ENCODE data around the gene DGKZ.

DGKZ gene

DNA sequence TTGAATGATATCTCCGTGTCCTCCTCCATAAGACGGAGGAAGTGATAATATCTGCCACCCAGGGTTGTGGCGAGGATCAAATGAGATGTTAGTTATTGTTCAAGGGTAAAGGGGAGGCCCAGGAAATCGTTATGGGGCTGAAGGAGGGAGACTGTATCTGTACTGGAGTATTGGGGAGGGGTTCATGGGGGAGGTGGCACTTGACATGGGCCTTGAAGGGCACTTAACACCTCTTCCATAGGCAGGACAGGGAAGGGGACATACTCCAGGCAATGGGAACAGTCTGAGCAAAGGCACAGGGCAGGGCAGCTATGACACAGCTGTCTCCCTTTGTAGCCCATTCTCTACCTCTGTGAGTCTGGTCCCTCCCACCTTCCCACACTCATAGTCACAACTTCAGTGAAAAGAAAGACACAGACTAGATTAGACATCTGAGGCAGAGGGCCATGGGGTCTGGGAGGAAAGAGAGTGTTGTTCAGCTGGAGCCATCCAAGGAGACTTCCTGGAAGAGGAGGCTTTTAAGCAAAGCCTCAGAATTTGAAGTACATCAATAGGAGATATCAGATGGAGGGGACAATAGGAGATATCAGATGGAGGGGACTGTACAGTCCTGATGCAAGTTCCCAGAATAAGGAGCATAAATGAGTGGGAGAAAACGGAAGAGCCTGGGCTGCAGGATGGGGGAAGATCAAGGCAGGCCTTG lies 15.8 kb upstream of the DGKZ start:
- ChIA-PET CTCF (interaction anchor here (1.0 kb wide), 1 partner anchor 92 kb away, joined by 3 read pairs; no protein-coding TSS in a partner anchor), POLR2A (ENCODE audit: low non-redundant PET) (no interaction called here)
- no peak overlapping the region for H3K27ac ChIP-seq
- no peak for DNase-seq (ENCODE audit: low spot score)
- TF ChIP-seq, protein P1, sequence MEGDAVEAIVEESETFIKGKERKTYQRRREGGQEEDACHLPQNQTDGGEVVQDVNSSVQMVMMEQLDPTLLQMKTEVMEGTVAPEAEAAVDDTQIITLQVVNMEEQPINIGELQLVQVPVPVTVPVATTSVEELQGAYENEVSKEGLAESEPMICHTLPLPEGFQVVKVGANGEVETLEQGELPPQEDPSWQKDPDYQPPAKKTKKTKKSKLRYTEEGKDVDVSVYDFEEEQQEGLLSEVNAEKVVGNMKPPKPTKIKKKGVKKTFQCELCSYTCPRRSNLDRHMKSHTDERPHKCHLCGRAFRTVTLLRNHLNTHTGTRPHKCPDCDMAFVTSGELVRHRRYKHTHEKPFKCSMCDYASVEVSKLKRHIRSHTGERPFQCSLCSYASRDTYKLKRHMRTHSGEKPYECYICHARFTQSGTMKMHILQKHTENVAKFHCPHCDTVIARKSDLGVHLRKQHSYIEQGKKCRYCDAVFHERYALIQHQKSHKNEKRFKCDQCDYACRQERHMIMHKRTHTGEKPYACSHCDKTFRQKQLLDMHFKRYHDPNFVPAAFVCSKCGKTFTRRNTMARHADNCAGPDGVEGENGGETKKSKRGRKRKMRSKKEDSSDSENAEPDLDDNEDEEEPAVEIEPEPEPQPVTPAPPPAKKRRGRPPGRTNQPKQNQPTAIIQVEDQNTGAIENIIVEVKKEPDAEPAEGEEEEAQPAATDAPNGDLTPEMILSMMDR (conservative IDR thresholded peaks at IDR 0.05; ENCODE audit: low read depth) = no peak

DNA sequence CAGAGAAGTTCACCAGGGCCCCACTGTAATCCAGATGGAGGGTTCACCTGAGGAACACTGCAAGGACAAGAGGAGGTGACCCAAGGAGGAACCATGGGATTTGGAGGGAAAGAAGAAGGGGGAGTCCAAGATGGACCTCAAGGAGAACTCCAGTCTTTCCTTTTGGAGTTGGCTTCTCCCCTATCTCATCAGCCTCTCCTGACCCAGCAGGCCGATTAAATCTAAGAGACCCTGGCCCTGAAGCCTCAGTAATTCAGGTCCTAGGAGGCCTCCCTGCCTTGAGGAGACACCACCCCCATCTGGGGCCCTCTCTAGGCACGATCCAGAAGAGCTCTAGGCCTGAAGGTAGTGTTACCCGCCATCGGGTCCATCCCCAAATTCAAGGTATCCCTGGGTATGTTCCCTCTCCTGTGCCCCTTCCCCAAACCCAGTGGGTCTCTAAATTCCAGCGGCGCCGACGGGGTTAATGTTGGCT lies 15.1 kb upstream of the DGKZ start:
- ChIA-PET POLR2A (ENCODE audit: low non-redundant PET) (interaction anchor here (1.0 kb wide), 1 partner anchor 8 kb away, joined by 4 read pairs; no protein-coding TSS in a partner anchor), CTCF (interaction anchor here (0.9 to 1.0 kb wide), 2 partner anchors 9 to 93 kb away, joined by 3 to 4 read pairs; no protein-coding TSS in a partner anchor)
- DNase-seq (ENCODE audit: low spot score) = no peak
- H3K27ac ChIP-seq = no peak overlapping the region
- TF ChIP-seq, protein P1 (conservative IDR thresholded peaks at IDR 0.05; ENCODE audit: low read depth) = no peak

DNA sequence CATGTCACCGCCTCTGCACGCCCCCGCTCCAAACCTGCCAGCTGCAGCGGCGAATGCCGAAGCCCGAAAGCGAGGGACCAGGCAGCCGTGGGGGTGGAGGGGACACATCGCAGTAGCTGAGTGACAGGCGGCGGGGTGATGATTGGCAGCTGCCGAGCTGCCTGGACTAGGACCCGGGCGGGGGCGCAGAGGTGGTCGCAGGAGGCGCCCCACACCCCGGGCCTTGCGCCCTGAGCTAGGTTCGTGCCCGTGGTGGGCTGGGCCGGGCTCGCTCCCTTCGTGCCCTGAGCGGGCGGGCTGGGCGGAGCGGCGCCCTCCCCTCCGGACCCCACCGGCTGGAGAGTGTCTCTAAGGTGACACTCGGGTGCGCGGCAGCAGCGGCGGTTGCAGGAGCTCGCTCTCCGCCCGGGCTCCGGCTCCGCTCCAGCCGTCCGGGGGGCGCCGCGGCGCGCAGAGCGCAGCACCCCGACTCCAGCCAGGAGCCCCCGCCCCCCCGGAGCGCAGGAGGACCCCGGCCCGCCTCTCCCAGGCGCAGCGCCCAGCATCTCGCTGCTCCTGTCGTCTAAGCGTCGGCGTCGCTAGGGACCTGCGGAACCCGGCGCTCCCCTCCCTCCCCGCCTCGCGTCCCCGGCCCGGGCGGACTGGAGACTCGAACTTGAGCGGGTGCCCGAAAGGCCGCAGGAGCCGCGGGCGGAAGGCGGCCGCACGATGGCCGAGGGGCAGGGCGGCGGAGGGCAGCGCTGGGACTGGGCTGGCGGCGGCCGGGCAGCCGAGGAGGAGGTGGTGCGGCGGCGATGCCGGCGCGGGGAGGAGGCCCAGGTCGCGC lies 14.5 kb upstream of the DGKZ start:
- CTCF ChIA-PET = interaction anchor here (0.5 to 1.0 kb wide), 3 partner anchors 9 to 189 kb away, joined by 3 to 4 read pairs (median 3); no protein-coding TSS in a partner anchor
- TF ChIP-seq, protein P1 (conservative IDR thresholded peaks at IDR 0.05; ENCODE audit: low read depth) = no peak
- POLR2A ChIA-PET (ENCODE audit: low non-redundant PET) = interaction anchor here (1.0 kb wide), 1 partner anchor 9 kb away, joined by 4 read pairs; no protein-coding TSS in a partner anchor
- no peak overlapping the region for H3K27ac ChIP-seq
- DNase-seq (ENCODE audit: low spot score) = no peak

DNA sequence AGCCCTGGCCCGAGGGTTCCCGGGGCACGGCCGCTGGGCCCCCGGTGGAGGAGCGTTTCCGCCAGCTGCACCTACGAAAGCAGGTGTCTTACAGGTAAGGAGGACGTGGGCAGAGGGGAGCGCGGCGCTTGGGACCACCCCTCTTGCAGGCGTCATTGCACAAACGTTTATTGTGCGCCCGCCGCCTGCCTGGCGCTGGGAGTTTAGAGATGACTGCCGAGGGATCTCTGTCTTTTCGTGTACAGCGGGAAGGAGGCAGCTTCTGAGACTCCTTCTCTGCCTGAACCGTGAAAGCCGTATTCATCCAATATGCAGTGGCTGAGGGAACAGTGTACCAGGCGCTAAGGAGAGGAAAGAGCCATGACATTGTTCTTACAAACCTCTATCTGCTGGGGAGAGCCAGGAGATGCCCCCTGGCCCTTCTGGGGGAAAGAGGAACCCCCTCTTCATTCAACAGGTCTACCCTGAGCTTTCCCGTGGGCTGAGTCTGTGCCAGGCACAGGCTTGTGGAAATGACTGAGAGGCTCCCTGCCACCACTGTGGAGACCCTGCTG lies 13.8 kb upstream of the DGKZ start:
- POLR2A ChIA-PET (ENCODE audit: low non-redundant PET) = interaction anchor here (1.0 kb wide), 1 partner anchor 9 kb away, joined by 4 read pairs; no protein-coding TSS in a partner anchor
- H3K27ac ChIP-seq = no peak overlapping the region
- CTCF ChIA-PET = interaction anchor here (0.5 kb wide), 1 partner anchor 188 kb away, joined by 3 read pairs; no protein-coding TSS in a partner anchor
- TF ChIP-seq, protein P1 (conservative IDR thresholded peaks at IDR 0.05; ENCODE audit: low read depth) = no peak
- no peak for DNase-seq (ENCODE audit: low spot score)

DNA sequence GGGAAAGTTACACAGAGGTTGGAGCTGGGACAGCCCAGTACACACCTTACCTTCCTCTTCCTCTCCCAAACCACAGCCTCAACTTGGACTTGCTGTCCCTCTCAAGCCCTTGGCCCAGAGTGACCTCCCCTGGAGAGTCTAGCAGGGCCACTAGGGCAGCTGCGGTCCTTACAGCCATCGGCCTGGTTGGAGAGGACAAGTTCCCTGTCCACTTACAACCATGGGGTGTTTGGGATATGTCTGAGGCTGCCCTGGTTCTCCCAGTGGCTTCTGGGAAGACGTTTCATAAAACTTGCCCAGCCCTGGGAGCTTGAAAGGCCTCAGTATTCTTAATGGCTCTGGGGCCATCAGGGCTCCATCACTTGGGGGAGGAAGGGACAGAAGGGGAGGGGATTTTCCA lies 13.1 kb upstream of the DGKZ start:
- TF ChIP-seq, protein P1 (conservative IDR thresholded peaks at IDR 0.05; ENCODE audit: low read depth) = no peak
- CTCF ChIA-PET = no interaction called here
- POLR2A ChIA-PET (ENCODE audit: low non-redundant PET) = no interaction called here
- no peak overlapping the region for H3K27ac ChIP-seq
- DNase-seq (ENCODE audit: low spot score) = no peak

DNA sequence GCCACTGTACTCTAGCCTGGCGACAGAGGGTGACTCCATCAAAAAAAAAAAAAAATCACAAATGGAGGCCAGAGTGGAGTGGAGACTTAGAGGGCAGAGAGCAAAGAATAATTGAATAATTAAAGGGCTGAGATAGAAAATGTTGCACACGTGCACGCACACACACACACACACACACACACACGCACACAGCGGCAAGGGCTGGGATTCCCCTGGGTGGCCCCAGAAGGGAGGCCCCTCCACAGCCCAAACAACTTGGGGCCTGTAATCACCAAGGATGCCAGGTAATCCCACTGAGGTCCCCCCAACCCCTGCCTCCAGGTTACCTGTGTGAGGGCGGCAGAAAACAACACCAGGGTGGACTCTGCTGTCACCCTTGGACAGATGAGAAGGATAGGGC lies 12.0 kb upstream of the DGKZ start:
- DNase-seq (ENCODE audit: low spot score) = no peak
- POLR2A ChIA-PET (ENCODE audit: low non-redundant PET) = interaction anchor here (0.7 kb wide), 1 partner anchor 15 kb away, joined by 4 read pairs; no protein-coding TSS in a partner anchor
- H3K27ac ChIP-seq = no peak overlapping the region
- TF ChIP-seq, protein P1 (conservative IDR thresholded peaks at IDR 0.05; ENCODE audit: low read depth) = no peak
- CTCF ChIA-PET = interaction anchor here (0.6 kb wide), 1 partner anchor 173 kb away, joined by 4 read pairs; no protein-coding TSS in a partner anchor
